GM23248 (cell line): ENCODE results near the gene LTB. TPM values are rescaled to one million over a fixed set of nuclear protein-coding genes. Genes with fewer than 3 reads are reported as not detected.

Experiments
- DNase-seq: peaks from one replicate; pipeline ENCODE4 v3.0.0-alpha.2; 2015
- H2AFZ ChIP-seq: fragments of 200-600 bp; sonication (generic); 2 replicates; pipeline ENCODE4 v1.6.1; 2016; ENCODE audit warnings: antibody characterized with exemption
- H3F3A ChIP-seq: fragments of 200-600 bp; sonication (generic); 2 replicates; pipeline ENCODE4 v1.6.1; 2016; ENCODE audit warnings: mild to moderate bottlenecking, antibody characterized with exemption, mixed run types; ENCODE audit not compliant: insufficient read depth
- H3K27ac ChIP-seq: fragments of 200-600 bp; sonication (generic); 2 replicates; pipeline ENCODE4 v1.5.1; 2016; ENCODE audit warnings: mild to moderate bottlenecking
- H3K27me3 ChIP-seq: fragments of 200-600 bp; sonication (generic); replicated peaks from 2 replicates; pipeline ENCODE4 v1.6.1; 2016; ENCODE audit warnings: mild to moderate bottlenecking; ENCODE audit not compliant: insufficient read depth
- H3K36me3 ChIP-seq: fragments of 200-600 bp; sonication (generic); 2 replicates; pipeline ENCODE4 v1.6.1; 2016; ENCODE audit warnings: low read depth, mild to moderate bottlenecking
- H3K4me1 ChIP-seq: fragments of 200-600 bp; sonication (generic); 2 replicates; pipeline ENCODE4 v1.6.1; 2016; ENCODE audit warnings: mild to moderate bottlenecking; ENCODE audit not compliant: insufficient read depth
- H3K4me2 ChIP-seq: fragments of 200-600 bp; sonication (generic); one replicate; pipeline ENCODE4 v1.6.1; 2016; ENCODE audit warnings: mild to moderate bottlenecking; ENCODE audit not compliant: unreplicated experiment
- H3K4me3 ChIP-seq: fragments of 200-600 bp; sonication (generic); 2 replicates; pipeline ENCODE4 v1.5.1; 2016; ENCODE audit warnings: mild to moderate bottlenecking
- H3K79me2 ChIP-seq: fragments of 200-600 bp; sonication (generic); 2 replicates; pipeline ENCODE4 v1.6.1; 2016; ENCODE audit warnings: mild to moderate bottlenecking; ENCODE audit not compliant: insufficient read depth
- H3K9ac ChIP-seq: fragments of 200-600 bp; sonication (generic); 2 replicates; pipeline ENCODE4 v1.6.1; 2016; ENCODE audit warnings: mild to moderate bottlenecking
- H3K9me2 ChIP-seq: fragments of 200-600 bp; sonication (generic); 2 replicates; pipeline ENCODE4 v1.6.1; 2016; ENCODE audit warnings: mixed run types, mild to moderate bottlenecking, moderate library complexity; ENCODE audit not compliant: insufficient read depth
- H3K9me3 ChIP-seq: fragments of 200-600 bp; sonication (generic); one replicate; pipeline ENCODE4 v1.6.1; 2017; ENCODE audit warnings: low read depth
- H4K20me1 ChIP-seq: fragments of 200-600 bp; sonication (generic); 2 replicates; pipeline ENCODE4 v1.6.0; 2016; ENCODE audit not compliant: insufficient read depth
- EZH2 ChIP-seq: fragments of 200-600 bp; sonication (generic); IDR thresholded peaks from 2 replicates; pipeline ENCODE4 v1.6.1; 2018; ENCODE audit warnings: antibody characterized with exemption, mild to moderate bottlenecking; ENCODE audit not compliant: insufficient read depth, poor library complexity, severe bottlenecking
- EZH2phosphoT487 ChIP-seq: fragments of 200-600 bp; sonication (generic); IDR thresholded peaks from 2 replicates; pipeline ENCODE4 v1.6.1; 2018; ENCODE audit warnings: antibody characterized with exemption, moderate library complexity, mild to moderate bottlenecking, low read depth; ENCODE audit not compliant: insufficient read depth
- WGBS, 2 experiments: methylation state at CpG; one replicate each; pipeline ENCODE4 v1.1.6; 2015 to 2017; ENCODE audit warnings: low lambda C conversion rate in 2 of 2, low coverage in 1 of 2; ENCODE audit errors: missing lambda C conversion rate in 2 of 2; 5-methylcytosine and 5-hydroxymethylcytosine counted together
- in situ Hi-C: fragments of 300-500 bp; cut with MboI; formaldehyde crosslinking; loops from 2 replicates; pipeline ENCODE4 v1.15.0; 2020
- polyA plus RNA-seq: library from polyadenylated mRNA; unstranded; fragments of >200 nt; fragmentation: Nextera tagmentation; extraction: Ambion mirVana; gene quantifications from 2 replicates; pipeline ENCODE4 v1.2.1, GENCODE V29; 2016
- total RNA-seq: library from RNA; depleted of rRNA; stranded (reverse); fragments of >200 nt; shearing (Covaris generic); gene quantifications from 2 replicates; pipeline ENCODE4 v1.2.3, GENCODE V29; 2014

LTB gene
- total and polyA plus RNA-seq, 2 experiments from 2014 or later, result not detected

DNA sequence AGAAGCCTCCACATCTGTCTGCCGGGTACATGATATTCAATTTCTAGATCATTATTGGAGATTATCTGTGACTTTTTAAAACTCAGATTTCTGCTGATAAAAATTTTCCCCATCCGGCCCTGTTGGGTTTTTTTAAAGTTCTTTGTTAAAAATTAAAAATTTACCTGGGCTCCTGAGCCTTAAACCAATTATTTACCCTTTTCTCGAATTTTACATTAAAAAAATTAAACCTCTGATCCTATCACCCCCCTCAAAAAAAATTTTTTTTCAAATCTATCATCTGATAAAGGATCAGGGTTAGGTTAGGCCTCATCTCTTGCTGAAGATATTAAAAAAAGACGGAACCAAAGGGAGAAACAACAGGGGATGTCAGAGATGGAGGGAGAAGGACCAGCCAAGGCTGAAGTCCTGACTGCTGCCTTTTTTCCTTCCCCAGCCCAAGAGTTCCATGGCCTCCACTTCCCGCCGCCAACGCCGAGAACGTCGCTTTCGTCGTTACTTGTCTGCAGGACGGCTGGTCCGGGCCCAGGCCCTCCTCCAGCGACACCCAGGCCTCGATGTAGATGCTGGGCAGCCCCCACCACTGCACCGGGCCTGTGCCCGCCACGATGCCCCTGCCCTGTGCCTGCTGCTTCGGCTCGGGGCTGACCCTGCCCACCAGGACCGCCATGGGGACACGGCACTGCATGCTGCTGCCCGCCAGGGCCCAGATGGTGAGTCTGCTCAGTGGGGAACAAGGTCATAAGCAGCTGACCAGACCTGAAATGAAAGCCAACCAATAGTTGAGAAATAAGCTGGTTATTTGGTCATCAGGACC lies 34.3 kb downstream of the LTB start:
- peak overlapping the region; percentile 88 for H2AFZ ChIP-seq
- TF ChIP-seq EZH2phosphoT487 (no peak), EZH2 (no peak)
- H3F3A ChIP-seq, result peaks cover 4% of the 10 kb centered on the region; the same call in 1 of the 2 replicates
- peaks cover 10% of the 10 kb centered on the region; the same call in 1 of the 2 replicates for H3K4me1 ChIP-seq
- in situ Hi-C loops, result no loop called here
- DNase-seq, result no peak
- H3K9ac ChIP-seq, result peak overlapping the region; percentile 95
- H4K20me1 ChIP-seq, result no peaks in the 10 kb centered on the region
- H3K27me3 ChIP-seq, result no peaks in the 10 kb centered on the region
- H3K9me3 ChIP-seq, result no peaks in the 10 kb centered on the region
- peak overlapping the region; percentile 88 for H3K4me3 ChIP-seq
- H3K36me3 ChIP-seq, result peaks cover 9% of the 10 kb centered on the region; the same call in 1 of the 2 replicates
- H3K27ac ChIP-seq, result peak overlapping the region; percentile 75
- peaks cover 58% of the 10 kb centered on the region for H3K79me2 ChIP-seq
- peak overlapping the region; percentile 91 for H3K4me2 ChIP-seq
- WGBS, 2 experiments, result 83 to 84% methylated on average over 23 to 24 of the region's 24 CpGs
- H3K9me2 ChIP-seq, result no peaks in the 10 kb centered on the region

GRCh38 chr6:31546958-31547726 lies 35.1 kb downstream of the LTB start, which contains the start of gene NFKBIL1:
NFKBIL1 (plus strand) TSS chr6:31547608; CDS start chr6:31547695, 87 bp downstream.
- Histone ChIP-seq H4K20me1 (no peaks in the 10 kb centered on the region), H3F3A (peaks cover 4% of the 10 kb centered on the region; the same call in 1 of the 2 replicates), H2AFZ (peak within 1 kb of the TSS; percentile 88), H3K27ac (peak within 1 kb of the TSS; percentile 75), H3K4me3 (peak within 1 kb of the TSS; percentile 88), H3K36me3 (peaks cover 6% of the 10 kb centered on the region; the same call in 1 of the 2 replicates), H3K9me2 (no peaks in the 10 kb centered on the region), H3K79me2 (peaks cover 58% of the 10 kb centered on the region), H3K9ac (peak within 1 kb of the TSS; percentile 95), H3K4me1 (peaks cover 10% of the 10 kb centered on the region; the same call in 1 of the 2 replicates), H3K9me3 (no peaks in the 10 kb centered on the region), H3K27me3 (no peaks in the 10 kb centered on the region), H3K4me2 (peak within 1 kb of the TSS; percentile 91)
- DNase-seq, result peak; percentile 99
- in situ Hi-C loops, result no loop called here
- TF ChIP-seq EZH2phosphoT487 (no peak), EZH2 (no peak)
- 1 to 2% methylated on average over 25 of the region's 25 CpGs for WGBS, 2 experiments

DNA sequence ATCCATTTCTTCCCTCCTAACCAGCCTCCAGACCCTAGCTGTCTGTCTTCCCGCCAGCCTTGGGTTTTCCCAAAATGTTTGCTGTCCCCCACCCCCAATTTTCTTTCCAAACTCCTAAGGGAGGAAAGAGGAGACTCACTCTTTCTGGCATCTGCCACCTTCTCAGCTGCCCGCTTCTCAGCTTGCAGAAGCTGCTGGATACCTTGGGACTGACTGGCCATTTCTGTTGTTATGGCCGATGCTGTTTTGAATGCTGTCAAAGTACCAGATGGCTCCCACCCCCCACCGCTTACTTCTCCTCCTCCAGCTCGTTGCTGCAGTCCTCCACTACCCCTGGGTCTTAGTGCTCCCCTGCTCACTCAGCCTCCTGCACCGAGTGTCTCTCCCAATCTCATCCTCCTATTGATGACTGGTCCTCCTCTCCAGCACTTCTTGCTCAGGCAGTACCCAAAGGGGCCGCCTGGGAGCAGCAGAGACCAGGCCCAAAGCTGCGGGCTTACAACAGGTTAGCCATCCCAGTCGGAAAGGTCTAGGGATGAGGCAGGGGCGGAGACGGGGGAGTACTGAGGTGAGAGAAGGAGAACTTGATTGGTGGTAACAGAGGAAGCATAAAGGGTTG lies 35.8 kb downstream of the LTB start, which contains the start of gene ATP6V1G2:
ATP6V1G2 (minus strand) TSS at position 270 of the 619 bp plus-strand sequence; CDS start at position 221, 49 bp downstream.
- Histone ChIP-seq H3K9me2 (no peaks in the 10 kb centered on the region), H3K9me3 (no peaks in the 10 kb centered on the region), H3K79me2 (peaks cover 57% of the 10 kb centered on the region), H3K27me3 (no peaks in the 10 kb centered on the region), H3K9ac (peak within 1 kb of the TSS; percentile 95), H3F3A (peaks cover 4% of the 10 kb centered on the region; the same call in 1 of the 2 replicates), H4K20me1 (no peaks in the 10 kb centered on the region), H3K4me3 (peak within 1 kb of the TSS; percentile 88), H3K4me1 (peaks cover 10% of the 10 kb centered on the region; the same call in 1 of the 2 replicates), H3K36me3 (peaks cover 6% of the 10 kb centered on the region; the same call in 1 of the 2 replicates), H3K4me2 (peak within 1 kb of the TSS; percentile 91), H2AFZ (peak within 1 kb of the TSS; percentile 88), H3K27ac (peak within 1 kb of the TSS; percentile 75)
- TF ChIP-seq EZH2phosphoT487, result no peak
- no peak for TF ChIP-seq EZH2
- peak; percentile 92 for DNase-seq
- in situ Hi-C loops, result no loop called here
- 5% methylated on average over 11 of the region's 11 CpGs for WGBS, 2 experiments
